NT2/D1 (cell line): Measurements from ENCODE around the gene SFXN5.

Source experiments
- SUZ12 ChIP-seq: IDR thresholded peaks from 2 replicates; pipeline ENCODE4 v1.6.1; 2011; ENCODE audit not compliant: insufficient read length, insufficient read depth; ENCODE audit errors: extremely low read depth
- YY1 ChIP-seq: IDR thresholded peaks from 2 replicates; pipeline ENCODE4 v1.6.1; 2011; ENCODE audit not compliant: insufficient read length, insufficient read depth

DNA sequence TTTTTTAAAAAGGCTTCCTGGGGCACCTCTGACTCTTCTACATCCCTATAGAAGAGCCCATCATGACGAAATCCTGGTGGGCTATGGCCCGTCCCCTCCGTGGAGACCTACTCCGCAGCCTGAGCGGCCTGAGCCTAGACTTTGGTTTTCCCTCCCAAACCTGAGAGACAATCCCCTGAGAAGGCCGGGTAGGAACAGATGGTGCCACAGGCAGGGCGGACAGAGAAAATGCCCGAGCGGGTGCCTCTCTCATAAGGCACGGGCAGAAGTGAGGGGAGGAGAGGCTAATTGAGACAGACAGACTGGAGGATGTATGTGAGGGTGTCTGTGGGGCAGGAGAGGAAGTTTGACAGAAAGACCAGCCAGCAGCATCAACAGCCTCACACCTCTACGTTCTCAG, 20.2 kb upstream of the SFXN5 start:
- TF ChIP-seq YY1 (no peak), SUZ12 (no peak)
